ENCODE results near the gene GRIP2.

DNA sequence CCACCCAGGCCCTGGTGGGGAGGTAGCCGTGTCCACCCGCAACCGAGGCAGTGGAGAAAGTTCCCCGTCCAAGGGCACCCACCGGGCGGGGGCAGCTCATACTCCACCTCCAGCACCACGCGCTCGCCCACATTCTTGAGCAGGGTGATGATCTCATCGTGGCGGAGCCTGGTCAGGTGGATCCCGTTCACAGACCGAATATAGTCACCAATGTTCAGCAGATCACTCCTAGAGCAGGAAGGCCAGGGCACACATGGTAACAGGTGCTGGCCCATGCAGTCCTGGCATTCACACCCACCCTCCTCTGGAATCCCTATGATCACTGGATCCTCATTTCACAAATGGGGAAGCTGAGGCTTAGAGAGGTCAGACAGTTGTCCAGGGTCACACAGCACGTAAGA lies 15.8 kb downstream of the GRIP2 start:
- TF ChIP-seq EZH2phosphoT487 (conservative IDR thresholded peaks at IDR 0.05; ENCODE audit: low read length) (no peak), CTCF (IDR thresholded peaks at IDR 0.05; ENCODE audit: insufficient read depth, low read length, poor library complexity, severe bottlenecking) (no peak)

Data from SU-DHL-6 (cell line).